ENCODE data around the gene KCNH5. TPM values are rescaled to one million over a fixed set of nuclear protein-coding genes. Genes with fewer than 3 reads are reported as not detected.

Gene KCNH5
- total RNA-seq, 2 experiments from 2014 or later: not detected

DNA sequence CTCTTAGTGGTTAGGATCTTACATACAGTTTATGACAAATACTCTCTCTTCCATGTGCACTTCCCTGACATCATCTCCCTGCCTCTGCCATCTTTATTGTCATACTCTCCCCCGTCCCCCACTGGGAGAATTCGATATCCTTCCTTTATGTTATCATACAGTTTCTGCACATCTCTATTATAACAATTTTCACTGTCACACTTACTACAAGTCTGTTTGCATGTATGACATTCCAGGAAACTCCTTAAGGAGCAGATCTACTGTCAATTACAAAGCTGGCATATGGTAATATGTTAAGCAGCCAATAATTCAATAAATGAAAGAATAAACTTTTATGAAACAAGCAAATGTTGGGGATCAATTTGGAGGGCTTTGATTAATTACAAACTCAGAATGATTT lies 91.1 kb downstream of the KCNH5 start:
- Histone ChIP-seq H3K27ac (ENCODE audit: low read depth, low read length, poor library complexity, severe bottlenecking) (no peak overlapping the region), H2AFZ (ENCODE audit: low read length) (no peak overlapping the region), H3K4me1 (ENCODE audit: insufficient read depth, low read length, poor library complexity, severe bottlenecking) (no peaks in the 10 kb centered on the region), H3K36me3 (ENCODE audit: insufficient read depth, low read length) (no peaks in the 10 kb centered on the region), H3K4me3 (ENCODE audit: low read depth, low read length, poor library complexity, severe bottlenecking) (no peak overlapping the region), H3K9me2 (ENCODE audit: insufficient read depth, low read length) (no peaks in the 10 kb centered on the region), H4K20me1 (ENCODE audit: insufficient read depth, low read length) (no peaks in the 10 kb centered on the region), H3K4me2 (ENCODE audit: low read length) (no peak overlapping the region), H3K79me2 (ENCODE audit: insufficient read depth, low read depth, low read length) (no peaks in the 10 kb centered on the region), H3K9me3 (ENCODE audit: low read length) (no peaks in the 10 kb centered on the region)
- no TSS peak for BruUV-seq (replicated peaks)
- no peak for DNase-seq (ENCODE audit: low spot score)
- no peak for TF ChIP-seq EZH2phosphoT487 (IDR thresholded peaks at IDR 0.05; ENCODE audit: borderline replicate concordance, low read depth, low read length)
- TF ChIP-seq, protein P1, sequence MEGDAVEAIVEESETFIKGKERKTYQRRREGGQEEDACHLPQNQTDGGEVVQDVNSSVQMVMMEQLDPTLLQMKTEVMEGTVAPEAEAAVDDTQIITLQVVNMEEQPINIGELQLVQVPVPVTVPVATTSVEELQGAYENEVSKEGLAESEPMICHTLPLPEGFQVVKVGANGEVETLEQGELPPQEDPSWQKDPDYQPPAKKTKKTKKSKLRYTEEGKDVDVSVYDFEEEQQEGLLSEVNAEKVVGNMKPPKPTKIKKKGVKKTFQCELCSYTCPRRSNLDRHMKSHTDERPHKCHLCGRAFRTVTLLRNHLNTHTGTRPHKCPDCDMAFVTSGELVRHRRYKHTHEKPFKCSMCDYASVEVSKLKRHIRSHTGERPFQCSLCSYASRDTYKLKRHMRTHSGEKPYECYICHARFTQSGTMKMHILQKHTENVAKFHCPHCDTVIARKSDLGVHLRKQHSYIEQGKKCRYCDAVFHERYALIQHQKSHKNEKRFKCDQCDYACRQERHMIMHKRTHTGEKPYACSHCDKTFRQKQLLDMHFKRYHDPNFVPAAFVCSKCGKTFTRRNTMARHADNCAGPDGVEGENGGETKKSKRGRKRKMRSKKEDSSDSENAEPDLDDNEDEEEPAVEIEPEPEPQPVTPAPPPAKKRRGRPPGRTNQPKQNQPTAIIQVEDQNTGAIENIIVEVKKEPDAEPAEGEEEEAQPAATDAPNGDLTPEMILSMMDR (conservative IDR thresholded peaks at IDR 0.05; ENCODE audit: low read length): no peak
- intact Hi-C loops (cut with micrococcal nuclease; ENCODE audit: unreplicated experiment): no loop called here
- ChIA-PET CTCF (ENCODE audit: unreplicated experiment) (no interaction called here), POLR2A (no interaction called here)

- Histone ChIP-seq H4K20me1 (ENCODE audit: insufficient read depth, low read length) (no peaks in the 10 kb centered on the region), H3K9me2 (ENCODE audit: insufficient read depth, low read length) (no peaks in the 10 kb centered on the region), H3K27ac (ENCODE audit: low read depth, low read length, poor library complexity, severe bottlenecking) (no peak overlapping the region), H3K4me3 (ENCODE audit: low read depth, low read length, poor library complexity, severe bottlenecking) (no peak overlapping the region), H3K79me2 (ENCODE audit: insufficient read depth, low read depth, low read length) (no peaks in the 10 kb centered on the region), H3K4me2 (ENCODE audit: low read length) (no peak overlapping the region), H2AFZ (ENCODE audit: low read length) (no peak overlapping the region), H3K9me3 (ENCODE audit: low read length) (no peaks in the 10 kb centered on the region), H3K4me1 (ENCODE audit: insufficient read depth, low read length, poor library complexity, severe bottlenecking) (no peaks in the 10 kb centered on the region), H3K36me3 (ENCODE audit: insufficient read depth, low read length) (no peaks in the 10 kb centered on the region)
- BruUV-seq (replicated peaks): no TSS peak
- TF ChIP-seq, protein P1 (conservative IDR thresholded peaks at IDR 0.05; ENCODE audit: low read length): no peak
- no peak for TF ChIP-seq EZH2phosphoT487 (IDR thresholded peaks at IDR 0.05; ENCODE audit: borderline replicate concordance, low read depth, low read length)
- intact Hi-C loops (cut with micrococcal nuclease; ENCODE audit: unreplicated experiment): no loop called here
- ChIA-PET CTCF (ENCODE audit: unreplicated experiment) (no interaction called here), POLR2A (no interaction called here)
- no peak for DNase-seq (ENCODE audit: low spot score)
These were observed 93.0 kb downstream of the KCNH5 start for GRCh38 chr14:62952226-62952625.

- TF ChIP-seq EZH2phosphoT487 (IDR thresholded peaks at IDR 0.05; ENCODE audit: borderline replicate concordance, low read depth, low read length): no peak
- TF ChIP-seq, protein P1 (conservative IDR thresholded peaks at IDR 0.05; ENCODE audit: low read length): no peak
- Histone ChIP-seq H3K79me2 (ENCODE audit: insufficient read depth, low read depth, low read length) (no peaks in the 10 kb centered on the region), H3K4me2 (ENCODE audit: low read length) (no peak overlapping the region), H3K27ac (ENCODE audit: low read depth, low read length, poor library complexity, severe bottlenecking) (no peak overlapping the region), H3K9me2 (ENCODE audit: insufficient read depth, low read length) (no peaks in the 10 kb centered on the region), H3K9me3 (ENCODE audit: low read length) (no peaks in the 10 kb centered on the region), H4K20me1 (ENCODE audit: insufficient read depth, low read length) (no peaks in the 10 kb centered on the region), H3K4me3 (ENCODE audit: low read depth, low read length, poor library complexity, severe bottlenecking) (no peak overlapping the region), H2AFZ (ENCODE audit: low read length) (no peak overlapping the region), H3K36me3 (ENCODE audit: insufficient read depth, low read length) (no peaks in the 10 kb centered on the region), H3K4me1 (ENCODE audit: insufficient read depth, low read length, poor library complexity, severe bottlenecking) (no peaks in the 10 kb centered on the region)
- no peak for DNase-seq (ENCODE audit: low spot score)
- BruUV-seq (replicated peaks): no TSS peak
- ChIA-PET CTCF (ENCODE audit: unreplicated experiment) (no interaction called here), POLR2A (interaction anchor here (0.5 kb wide), 1 partner anchor 330 kb away, joined by 3 read pairs; no protein-coding TSS in a partner anchor)
- intact Hi-C loops (cut with micrococcal nuclease; ENCODE audit: unreplicated experiment): no loop called here
These were observed 98.0 kb downstream of the KCNH5 start for GRCh38 chr14:62947301-62947700.

Measured in OCI-LY7 (cell line).